Dermis microvascular lymphatic vessel endothelial cell (primary cell): Measurements from ENCODE around the gene SERAC1. TPM values are rescaled to one million over a fixed set of nuclear protein-coding genes. Genes with fewer than 3 reads are reported as not detected.

Source experiments
- DNase-seq, 2 donors: peaks; one replicate each; pipeline versions ENCODE4 v3.0.0 to v3.0.0-alpha.2; 2010; ENCODE audit warnings: low read depth in 2 of 2
- total RNA-seq: library from RNA; depleted of rRNA; stranded (reverse); fragments of >200 nt; gene quantifications from 2 replicates; pipeline ENCODE4 v1.2.1, GENCODE V29; 2014

Gene SERAC1
- total RNA-seq, 1 donor from 2014 or later, result 10.7 TPM

- DNase-seq, result peak; percentile 84 to 95
Measured at GRCh38 chr6:158060455-158061360, 107.4 kb downstream of the SERAC1 start.

Other genes starting within 250 kb of the SERAC1 start
- 22.6 and 24.7 TPM in 2 replicates for gene SYNJ2, start 186.4 kb downstream of the SERAC1 start, total RNA-seq
- gene GTF2H5, start 88 bp upstream of the SERAC1 start, total RNA-seq, result 3.3 and 4.6 TPM in 2 replicates
- 55.1 and 67.3 TPM in 2 replicates for gene TULP4, start 144.2 kb upstream of the SERAC1 start, total RNA-seq